MM.1S (cell line): ENCODE data around the gene CASP8.

Experiments used
- EZH2 ChIP-seq: fragments of 300-600 bp; sonication (generic); optimal IDR thresholded peaks from 2 replicates; pipeline ENCODE3; 2017; ENCODE audit warnings: low read depth, mild to moderate bottlenecking, antibody characterized with exemption, low read length, mixed read lengths
- EZH2phosphoT487 ChIP-seq: fragments of 300-600 bp; sonication (generic); IDR thresholded peaks from 2 replicates; pipeline ENCODE4 v1.6.1; 2018; ENCODE audit warnings: antibody characterized with exemption, low read length
- TF ChIP-seq, protein P1 (sequence below): fragments of 300-600 bp; sonication (generic); IDR thresholded peaks from 2 replicates; pipeline ENCODE4 v1.5.1; 2016; ENCODE audit warnings: antibody characterized with exemption, low read length, mixed read lengths

- TF ChIP-seq EZH2 (no peak), EZH2phosphoT487 (no peak)
- TF ChIP-seq, protein P1, sequence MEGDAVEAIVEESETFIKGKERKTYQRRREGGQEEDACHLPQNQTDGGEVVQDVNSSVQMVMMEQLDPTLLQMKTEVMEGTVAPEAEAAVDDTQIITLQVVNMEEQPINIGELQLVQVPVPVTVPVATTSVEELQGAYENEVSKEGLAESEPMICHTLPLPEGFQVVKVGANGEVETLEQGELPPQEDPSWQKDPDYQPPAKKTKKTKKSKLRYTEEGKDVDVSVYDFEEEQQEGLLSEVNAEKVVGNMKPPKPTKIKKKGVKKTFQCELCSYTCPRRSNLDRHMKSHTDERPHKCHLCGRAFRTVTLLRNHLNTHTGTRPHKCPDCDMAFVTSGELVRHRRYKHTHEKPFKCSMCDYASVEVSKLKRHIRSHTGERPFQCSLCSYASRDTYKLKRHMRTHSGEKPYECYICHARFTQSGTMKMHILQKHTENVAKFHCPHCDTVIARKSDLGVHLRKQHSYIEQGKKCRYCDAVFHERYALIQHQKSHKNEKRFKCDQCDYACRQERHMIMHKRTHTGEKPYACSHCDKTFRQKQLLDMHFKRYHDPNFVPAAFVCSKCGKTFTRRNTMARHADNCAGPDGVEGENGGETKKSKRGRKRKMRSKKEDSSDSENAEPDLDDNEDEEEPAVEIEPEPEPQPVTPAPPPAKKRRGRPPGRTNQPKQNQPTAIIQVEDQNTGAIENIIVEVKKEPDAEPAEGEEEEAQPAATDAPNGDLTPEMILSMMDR, result no peak
These were observed 59.2 kb downstream of the CASP8 start for GRCh38 chr2:201319511-201319910.
